HG02943 (cell line): ENCODE data around the gene LKAAEAR1.

Source experiments
- ATAC-seq: cut with Tn5 transposase; IDR thresholded peaks from one replicate; pipeline ENCODE4 v1.9.1; 2021; ENCODE audit warnings: mild to moderate bottlenecking, low read depth, moderate library complexity; ENCODE audit not compliant: unreplicated experiment

Gene LKAAEAR1

DNA sequence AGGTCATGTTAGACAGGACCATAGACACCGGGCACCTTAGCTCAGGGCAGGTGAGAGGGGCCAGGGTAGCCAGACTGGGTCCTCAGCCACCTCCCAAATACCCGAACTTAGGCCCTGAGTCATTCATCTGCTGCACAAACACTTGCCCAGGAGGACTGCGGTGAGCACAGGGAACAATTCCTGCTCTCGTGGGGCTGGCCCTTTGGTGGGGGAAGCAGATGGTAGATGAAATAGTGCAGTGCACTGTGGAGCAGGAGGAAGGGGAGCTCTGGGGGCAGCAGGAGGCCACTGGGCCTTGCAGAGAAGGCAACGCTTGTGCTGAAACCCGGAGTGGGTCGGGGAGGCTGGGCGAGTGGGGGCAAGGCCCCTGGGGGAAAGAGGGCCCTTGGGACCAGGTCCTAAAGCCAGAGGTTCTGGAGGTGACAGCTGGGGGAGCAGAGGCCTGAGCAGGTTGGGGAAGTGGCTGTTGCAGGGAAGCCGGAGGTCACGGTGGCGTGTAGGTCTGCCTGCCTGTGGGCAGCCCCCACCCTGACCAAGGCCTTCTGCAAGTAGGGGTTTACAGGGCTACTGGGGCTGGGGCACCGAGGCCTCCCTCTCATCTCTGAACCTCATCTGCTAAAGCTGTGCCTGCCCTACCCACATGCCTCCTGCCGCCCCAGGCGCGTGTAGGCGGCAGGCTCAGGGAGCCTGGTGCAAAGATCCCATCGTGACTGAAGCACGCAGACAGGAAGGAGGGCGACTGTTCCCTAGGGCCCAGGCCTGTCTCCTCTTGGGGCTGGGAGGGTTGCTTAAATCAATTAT lies 27.8 kb upstream of the LKAAEAR1 start:
- ATAC-seq: no peak

DNA sequence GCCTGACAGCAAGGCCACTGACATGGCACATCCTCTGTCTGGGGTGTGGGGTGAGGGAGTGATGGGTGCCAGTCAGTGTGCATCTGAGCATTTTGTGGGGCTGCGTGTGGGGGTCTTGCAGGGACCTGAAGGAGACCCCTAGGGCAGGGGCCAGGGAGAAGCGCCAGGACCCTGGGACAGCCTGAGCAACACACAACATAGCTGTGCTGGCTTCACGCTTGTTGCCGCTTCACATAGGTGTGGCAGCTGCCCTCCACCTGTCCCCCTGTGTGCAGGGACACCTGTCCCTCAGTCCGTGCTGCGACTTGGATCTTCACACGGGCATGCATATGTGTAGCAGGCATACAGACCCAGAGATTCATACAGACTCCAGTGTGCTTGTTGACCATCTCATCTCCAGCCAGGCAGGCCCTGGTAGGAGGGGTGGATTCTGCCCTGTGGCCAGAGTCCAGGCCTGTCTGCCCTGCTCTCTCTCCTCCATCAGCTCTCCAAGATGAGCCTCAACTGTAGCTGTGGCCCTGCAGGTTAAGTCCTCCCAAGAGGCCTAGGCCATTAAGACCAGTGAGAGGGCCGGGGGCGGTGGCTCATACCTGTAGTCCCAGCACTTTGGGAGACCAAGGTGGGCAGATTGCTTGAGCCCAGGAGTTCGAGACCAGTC lies 26.3 kb upstream of the LKAAEAR1 start:
- no peak for ATAC-seq

DNA sequence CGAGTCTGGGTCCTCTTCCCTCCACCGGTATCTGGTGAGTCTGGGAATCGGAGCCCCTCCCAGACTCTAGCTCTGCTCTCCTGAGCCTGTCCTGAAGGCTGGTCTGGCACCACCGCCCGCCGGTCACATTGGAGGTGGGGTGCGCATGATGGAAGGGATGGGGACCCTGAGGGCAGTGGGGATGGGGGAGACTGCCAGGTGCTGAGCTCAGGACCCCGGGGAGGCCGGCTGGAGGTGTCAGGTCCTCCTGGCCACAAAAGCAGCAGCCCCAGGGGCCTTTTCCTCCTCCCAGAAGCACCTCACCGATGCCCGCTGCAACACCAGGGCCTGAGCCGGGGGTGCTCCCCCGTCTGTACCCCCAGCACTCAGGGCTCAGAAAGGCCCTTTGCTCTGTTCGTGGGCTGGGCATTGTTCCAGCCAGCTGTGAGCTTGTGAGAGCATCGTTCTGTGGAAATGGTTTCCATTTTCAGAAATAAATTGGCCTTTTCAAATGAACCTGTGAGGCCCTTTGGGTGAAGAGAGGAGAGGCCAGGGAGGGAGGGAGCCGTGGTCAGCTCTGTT lies 25.7 kb upstream of the LKAAEAR1 start:
- no peak for ATAC-seq

DNA sequence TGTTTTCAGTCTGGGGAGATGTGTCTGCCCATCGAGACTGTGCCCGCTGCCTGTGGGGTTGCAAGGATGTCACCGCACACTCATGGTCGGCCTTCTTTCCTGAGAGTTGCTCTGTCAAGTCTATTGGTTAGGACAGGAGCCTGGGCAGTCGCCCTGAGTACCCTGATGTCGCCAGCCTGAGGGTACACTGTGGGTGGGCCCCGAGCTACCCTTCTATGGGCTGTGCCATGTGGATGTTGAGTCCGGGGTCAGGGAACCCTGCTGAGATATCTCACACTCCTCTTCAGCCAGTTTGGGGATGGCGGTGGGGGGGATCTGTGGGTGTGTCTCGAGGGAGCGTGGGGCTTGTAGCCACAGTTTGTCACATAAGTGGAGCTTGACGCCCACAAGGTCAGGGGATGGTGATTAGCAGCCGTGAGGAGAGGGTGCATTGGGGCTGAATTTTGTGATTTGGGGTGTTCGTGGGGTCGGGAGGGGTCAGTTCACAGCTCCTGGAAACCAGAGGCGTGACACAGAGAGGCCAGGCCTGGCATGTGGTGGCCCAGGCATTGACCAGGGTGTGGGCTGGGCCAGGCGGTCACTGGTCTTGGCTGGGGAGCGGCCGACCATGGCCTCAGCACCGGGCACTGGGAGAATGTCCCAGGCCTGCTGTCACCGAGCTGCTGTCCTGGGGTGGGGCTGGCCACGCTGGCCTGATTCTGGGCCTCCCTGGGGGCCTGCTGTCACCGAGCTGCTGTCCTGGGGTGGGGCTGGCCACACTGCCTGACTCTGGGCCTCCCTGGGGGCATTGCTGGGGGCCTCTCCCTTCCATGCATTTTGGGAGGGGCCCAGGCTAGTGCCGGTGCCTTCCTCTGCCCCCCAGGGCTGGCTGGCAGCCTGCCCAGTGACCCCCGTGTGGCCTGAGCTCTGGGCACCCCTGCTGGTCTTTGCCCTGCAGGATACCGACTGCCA lies 24.8 kb upstream of the LKAAEAR1 start:
- ATAC-seq: no peak

DNA sequence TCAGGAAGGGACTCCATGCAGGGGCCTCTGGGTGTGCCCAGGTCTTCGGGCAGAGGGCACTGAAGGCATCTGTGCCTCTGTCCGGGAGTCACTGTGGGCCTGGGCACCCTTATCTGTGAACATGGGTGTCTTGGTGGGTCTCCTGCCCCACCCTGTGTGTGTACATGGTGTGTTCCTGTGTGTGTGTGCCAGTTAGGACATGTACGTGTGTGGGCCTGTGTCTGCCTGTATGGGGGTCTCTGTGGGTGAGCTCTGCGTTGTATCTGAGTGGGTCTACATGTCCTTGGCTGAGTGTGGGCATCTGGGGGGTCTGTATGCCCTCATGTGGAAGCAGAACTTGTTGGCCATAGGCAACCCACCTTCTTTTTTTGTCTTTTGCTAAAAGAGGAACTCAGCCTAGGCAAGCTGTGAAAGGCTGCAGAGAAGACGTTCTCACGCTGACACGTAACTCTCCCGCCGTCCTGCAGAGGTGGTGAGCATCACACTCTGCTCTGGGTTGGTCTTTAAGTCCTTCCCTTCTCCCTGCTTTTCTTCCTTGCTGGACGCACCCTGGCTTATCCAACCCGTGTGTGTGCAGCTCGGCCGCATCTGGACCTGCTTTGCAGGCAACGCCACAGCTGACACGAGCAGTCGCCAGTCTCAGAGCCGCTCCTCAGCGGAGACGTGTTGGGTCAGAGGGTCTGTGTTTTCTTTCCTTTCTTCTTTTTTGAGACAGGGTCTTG lies 23.7 kb upstream of the LKAAEAR1 start:
- no peak for ATAC-seq

DNA sequence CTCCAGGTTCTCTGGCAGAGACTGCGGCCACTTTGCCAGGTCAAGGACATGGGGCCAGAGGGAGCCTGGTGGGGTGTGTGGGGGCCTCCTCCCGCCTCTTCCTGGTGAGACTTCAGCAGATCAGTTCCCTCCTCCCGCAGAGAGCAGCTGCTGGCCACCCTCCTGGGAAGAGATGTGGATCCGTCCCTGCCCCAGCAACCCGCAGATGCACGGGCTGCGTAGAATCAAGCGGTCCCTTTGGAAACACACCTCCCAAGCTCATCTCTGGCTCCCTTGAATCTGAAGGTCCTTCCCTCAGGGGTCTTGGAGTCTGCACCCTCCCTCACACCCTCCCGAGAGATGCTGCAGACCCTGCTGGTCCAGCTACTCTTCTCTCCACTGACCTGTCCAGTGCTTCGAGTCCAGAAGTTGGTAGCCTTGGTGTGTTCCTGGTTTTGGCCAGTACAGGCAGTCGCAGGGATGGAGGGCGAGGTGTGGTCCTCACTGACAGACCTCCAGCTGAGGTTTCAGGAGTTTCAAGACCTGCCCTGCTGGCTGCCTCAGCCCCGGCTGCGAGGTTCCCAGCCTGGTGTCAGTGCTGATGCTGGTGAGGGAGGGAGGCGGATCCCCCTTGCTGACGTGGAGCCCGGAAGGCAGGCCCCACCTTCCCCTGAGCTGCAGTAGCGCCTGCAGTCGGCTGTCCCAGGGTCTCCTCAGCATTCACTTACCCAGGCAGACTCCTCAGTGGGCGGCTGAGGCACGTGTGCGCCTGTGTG lies 23.0 kb upstream of the LKAAEAR1 start, which contains the start of gene NPBWR2:
Gene NPBWR2, minus strand, starts transcription at position 585 of the 755 bp plus-strand sequence. CDS start 734 bp downstream, outside the sequence.
- no peak for ATAC-seq

DNA sequence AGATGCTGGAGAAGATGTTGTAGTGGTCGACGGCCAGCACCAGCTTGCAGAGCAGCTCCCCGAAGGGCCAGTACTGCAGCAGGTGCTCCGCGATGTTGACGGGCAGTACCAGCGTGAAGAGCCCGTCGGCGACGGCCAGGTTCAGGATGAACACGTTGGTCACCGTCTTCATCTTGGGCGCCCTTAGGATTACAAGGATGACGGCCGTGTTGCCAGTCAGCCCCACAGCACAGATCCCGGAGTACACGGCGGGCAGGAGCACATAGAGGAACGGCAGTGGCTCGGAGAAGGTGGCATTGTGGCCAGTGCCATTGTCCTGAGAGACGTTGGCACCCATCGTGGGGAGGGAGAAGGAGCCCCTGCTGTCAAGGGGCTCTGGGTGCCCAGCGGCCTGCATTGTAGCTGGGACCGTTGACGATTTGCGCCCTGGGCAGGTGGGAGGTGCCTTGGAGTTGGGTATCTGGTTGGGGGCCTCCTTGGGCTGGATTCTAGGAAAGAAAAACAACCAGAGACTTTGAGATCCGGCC lies 22.3 kb upstream of the LKAAEAR1 start:
- no peak for ATAC-seq

DNA sequence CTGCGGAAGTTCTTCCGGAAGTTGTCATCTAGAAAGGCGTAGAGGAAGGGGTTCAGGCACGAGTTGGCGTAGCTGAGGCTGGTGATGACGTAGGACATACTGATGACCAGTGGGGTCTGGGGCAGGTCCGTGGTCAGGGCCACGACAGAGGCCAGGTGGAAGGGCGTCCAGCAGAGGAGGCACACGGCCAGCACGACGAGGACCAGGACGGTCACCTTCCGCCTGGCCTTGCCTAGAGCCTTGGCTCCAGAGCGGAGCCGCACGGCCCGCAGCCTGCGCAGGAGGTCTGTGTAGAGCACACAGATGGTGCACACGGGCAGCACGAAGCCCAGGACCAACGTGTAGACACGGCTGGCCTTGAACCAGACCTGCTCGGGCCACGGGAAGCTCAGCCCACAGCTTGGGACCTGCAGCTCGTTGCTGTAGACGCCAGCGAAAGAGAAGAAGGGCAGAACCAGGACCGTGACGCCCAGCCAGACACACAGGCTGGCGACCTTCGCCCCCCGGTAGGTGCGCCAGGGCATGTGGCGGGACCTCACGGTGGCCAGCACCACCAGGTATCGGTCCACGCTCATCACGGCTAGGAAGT lies 21.7 kb upstream of the LKAAEAR1 start:
- no peak for ATAC-seq

DNA sequence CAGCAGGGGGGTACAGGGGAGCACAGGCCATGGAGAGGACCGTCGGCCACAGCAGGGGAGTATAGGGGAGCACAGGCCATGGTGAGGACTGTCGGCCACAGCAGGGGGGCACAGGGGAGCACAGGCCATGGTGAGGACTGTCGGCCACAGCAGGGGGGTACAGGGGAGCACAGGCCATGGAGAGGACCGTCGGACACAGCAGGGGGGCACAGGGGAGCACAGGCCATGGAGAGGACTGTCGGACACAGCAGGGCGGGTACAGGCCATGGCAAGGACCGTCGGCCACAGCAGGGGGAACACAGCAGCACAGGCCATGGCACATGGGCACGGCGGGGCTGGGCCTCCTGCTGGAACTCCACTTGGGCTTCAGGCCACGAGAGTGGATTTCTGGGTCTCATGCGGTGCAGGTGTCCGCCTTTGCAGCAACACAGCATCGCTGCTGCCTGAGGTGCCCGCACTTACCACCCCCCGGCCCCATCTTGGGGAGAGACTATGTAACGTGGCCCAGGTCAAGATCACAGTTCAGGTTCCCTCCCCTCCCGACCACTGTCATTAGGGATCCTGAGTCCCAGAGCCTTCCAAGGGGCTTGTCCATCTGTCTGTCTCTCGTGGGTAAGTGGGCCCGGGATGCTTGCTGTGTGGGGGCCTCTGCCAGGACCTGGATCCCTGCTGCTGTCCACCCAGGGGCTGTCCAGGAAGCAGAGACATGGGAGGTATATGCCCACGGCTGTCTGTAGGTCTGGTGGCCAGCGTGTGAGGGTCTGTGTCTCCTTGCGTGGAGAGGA lies 20.7 kb upstream of the LKAAEAR1 start:
- ATAC-seq: no peak

DNA sequence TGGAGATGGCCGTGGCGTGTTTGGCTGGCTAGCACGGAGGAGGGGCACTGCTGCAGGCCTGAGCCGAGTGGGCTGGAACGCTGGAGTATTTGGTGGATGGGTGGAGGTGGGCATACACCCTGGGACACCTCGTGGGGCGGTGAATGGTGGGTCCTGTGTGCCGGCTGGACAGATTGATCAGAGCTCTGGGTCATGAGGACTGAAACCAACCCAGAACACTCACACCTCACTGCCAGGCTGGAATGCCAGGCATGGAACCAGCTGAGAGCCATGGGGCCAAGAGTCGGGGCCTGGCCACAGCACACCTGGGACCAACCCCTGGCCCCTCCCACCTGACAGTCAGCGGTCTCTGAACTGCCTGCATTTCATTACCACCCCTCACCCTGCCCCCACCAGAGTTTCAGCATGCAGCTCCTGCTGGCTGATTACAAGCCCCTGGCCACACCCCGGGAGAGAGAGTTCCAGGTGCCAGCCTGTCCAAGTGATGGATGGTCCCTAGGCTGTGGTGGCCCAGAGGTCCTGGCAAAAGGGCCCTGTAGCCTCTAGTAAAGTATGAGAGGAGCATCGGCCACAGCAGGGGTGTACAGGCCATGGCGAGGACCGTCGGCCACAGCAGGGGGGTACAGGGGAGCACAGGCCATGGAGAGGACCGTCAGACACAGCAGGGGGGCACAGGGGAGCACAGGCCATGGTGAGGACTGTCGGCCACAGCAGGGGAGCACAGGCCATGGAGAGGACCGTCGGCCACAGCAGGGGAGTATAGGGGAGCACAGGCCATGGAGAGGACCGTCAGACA lies 19.9 kb upstream of the LKAAEAR1 start:
- ATAC-seq: no peak

DNA sequence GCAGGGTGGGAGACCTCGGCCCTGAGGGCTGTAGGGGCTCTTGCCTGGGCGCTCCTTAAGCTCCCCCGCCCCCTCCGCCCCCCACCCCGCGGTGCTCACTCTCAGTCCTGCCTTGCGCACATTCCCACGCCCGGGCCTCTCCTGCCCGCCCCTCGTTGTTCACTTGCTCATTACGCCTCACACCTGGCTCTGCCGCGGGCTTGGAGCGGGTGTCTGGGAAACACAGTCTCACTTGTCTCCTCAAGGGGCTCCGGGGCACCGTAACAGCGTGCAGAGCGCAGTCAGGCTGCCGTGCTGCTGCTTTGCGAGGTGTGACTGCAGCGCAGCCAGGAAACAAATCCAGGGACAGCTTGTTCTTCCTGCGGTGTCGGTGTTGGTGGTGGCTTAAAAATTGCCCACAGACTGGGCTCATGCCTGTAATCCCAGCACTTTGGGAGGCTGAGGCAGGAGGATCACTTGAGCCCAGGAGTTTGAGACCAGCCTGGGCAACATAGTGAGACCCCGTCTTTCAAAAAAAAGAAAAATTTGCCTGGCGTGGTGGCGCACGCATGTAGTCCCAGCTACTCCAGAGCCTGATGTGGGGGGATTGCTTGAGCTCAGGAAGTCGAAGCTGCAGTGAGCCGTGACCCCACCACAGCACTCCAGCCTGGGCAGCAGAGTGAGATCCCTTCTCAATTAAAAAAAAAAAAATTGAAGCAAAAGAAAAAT lies 18.6 kb upstream of the LKAAEAR1 start:
- ATAC-seq: no peak

DNA sequence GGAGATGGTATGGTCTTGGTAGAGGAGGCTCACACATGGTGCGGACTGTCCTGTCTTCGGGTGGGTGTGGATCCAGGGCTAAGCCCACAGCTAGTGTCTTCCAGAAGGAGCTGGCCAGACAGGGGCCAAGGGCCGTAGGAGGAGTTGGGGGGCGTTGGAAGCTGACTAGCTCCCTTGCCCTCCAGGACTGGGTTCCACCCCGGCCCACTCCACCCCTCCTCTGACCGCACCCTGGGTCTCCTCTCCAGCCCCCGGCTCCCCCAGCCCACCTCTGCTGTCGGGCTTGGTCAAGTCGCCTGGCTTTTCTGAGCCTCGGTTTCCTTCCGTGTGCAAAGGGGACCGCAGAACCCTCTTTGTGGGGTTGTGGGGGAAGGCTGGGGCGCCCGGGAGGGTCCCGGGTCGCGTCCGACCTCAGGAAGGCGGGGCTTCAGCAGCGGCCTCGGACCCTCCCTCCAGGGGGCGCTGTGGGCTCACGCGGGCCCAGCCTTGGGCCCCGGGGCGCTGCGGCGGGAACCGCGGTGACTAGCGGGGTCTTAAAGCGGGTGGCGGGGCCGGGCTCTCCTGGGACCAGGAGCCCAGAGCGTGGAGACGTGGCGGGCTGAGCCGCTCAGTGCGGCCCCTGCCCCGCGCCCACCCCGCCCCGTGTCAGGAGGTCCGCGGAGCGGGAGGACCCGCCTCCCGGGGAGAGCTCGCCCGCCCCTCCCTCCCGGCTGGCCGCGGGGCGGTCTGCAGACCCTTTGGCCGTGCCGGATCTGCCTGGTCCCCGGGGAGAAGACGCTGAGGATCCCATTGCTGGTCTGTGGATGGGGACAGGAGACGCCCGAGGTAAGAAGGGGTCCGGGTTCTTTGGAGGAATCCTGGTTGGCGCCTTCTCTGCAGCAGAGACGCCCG lies 17.8 kb upstream of the LKAAEAR1 start:
- ATAC-seq: no peak

DNA sequence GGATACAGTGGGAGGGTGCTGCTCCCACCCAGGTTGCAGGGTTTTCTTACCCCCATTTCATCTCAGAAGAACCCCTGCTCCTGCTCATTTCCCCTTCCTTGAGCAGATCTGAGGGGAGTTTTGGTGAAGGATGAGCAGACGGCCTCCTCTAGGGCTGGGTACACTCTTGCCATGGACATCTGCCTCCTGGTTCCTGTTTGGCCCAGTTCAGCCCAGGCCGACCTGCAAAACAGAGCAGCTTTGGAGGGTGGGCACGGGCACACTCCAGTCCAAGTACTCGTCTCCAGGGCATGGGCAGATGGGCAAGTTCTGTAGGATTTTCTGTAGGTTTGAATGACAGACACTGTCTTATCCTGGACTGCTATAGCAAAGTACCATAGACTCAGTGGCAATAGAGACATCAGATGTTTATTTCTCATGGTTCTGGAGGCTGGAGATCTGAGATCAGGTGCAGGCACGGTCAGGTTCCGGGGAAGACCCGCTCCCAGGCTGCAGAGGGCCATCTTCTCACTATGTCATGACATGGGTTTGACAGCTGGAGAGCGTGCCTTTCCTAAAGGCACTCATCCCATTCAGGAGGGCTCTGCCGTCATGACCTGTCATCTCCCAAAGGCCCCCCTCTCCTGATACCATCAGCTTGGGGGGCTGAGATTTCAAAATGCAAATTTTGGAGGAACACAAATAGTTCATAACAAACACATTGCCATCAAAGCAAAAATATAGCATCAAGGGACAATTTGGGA lies 16.9 kb upstream of the LKAAEAR1 start:
- no peak for ATAC-seq

DNA sequence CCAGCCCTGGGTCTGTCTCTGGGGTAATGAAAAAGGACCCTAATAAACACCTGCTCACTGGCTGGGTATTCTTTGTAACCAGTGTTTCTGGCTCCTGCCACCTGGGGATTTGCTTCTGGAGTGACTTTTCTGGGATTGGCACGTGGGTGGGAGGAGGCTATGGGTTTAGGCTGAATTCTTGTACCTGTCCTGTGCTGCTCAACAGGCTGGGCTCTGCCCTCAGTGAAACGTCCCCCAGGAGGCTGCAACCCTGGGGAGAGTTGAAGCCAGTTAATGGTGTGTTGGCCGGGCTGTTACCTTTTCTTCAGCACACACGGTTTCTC lies 16.3 kb upstream of the LKAAEAR1 start:
- ATAC-seq: no peak
